Measurements from ENCODE around the gene SLC1A7.

GRCh38 chr1:53183095-53183990, 40.9 kb upstream of the SLC1A7 start:
- TF ChIP-seq CTCF (IDR thresholded peaks at IDR 0.05) (no peak), POLR2A (IDR thresholded peaks at IDR 0.05) (no peak)

All from uterus (tissue), 2 donors.